Thoracic aorta (tissue), 2 donors: ENCODE data around the gene ADGRL4. TPM values are rescaled to one million over a fixed set of nuclear protein-coding genes. Genes with fewer than 3 reads are reported as not detected.

Experiments used
- ATAC-seq: fragments of 150-250 bp; one replicate; pipeline ENCODE4 v1.8.0; 2017; ENCODE audit warnings: low read depth; ENCODE audit not compliant: insufficient number of reproducible peaks, low FRiP score
- DNase-seq: peaks from one replicate; pipeline ENCODE4 v3.0.0-alpha.2; 2020; ENCODE audit warnings: low spot score
- H3K27ac ChIP-seq, 2 donors: fragments of 200-600 bp; sonication (generic); 1 replicate in 1 of 2; 2 replicates in 1 of 2; pipeline ENCODE4 v1.5.1; 2016; ENCODE audit warnings: mild to moderate bottlenecking in 2 of 2, moderate library complexity in 2 of 2
- H3K27me3 ChIP-seq: fragments of 200-600 bp; sonication (generic); replicated peaks from 2 replicates; pipeline ENCODE4 v1.6.0; 2016; ENCODE audit warnings: mild to moderate bottlenecking; ENCODE audit not compliant: insufficient read depth
- H3K36me3 ChIP-seq: fragments of 200-600 bp; sonication (generic); one replicate; pipeline ENCODE4 v1.5.1; 2016
- H3K4me1 ChIP-seq, 2 donors: fragments of 200-600 bp; sonication (generic); 1 replicate in 1 of 2; 2 replicates in 1 of 2; pipeline versions ENCODE4 v1.5.1 to v1.6.0; 2016; ENCODE audit warnings: low read depth in 2 of 2, mild to moderate bottlenecking in 1 of 2; ENCODE audit not compliant: control insufficient read depth in 1 of 2
- H3K4me3 ChIP-seq: fragments of 200-600 bp; sonication (generic); 2 replicates; pipeline ENCODE4 v1.5.1; 2016; ENCODE audit warnings: mild to moderate bottlenecking
- H3K9me3 ChIP-seq: fragments of 200-600 bp; sonication (generic); 2 replicates; pipeline ENCODE4 v1.5.1; 2016
- CTCF ChIP-seq: fragments of 200-600 bp; sonication (generic); IDR thresholded peaks from one replicate; pipeline ENCODE4 v1.5.1; 2019; ENCODE audit warnings: antibody characterized with exemption
- total RNA-seq, 2 donors: library from RNA; depleted of rRNA; stranded (reverse); fragments of >200 nt; gene quantifications; one replicate each; pipeline versions ENCODE4 v1.1.0 to v1.2.3, GENCODE V29; 2016

ADGRL4 gene
- total RNA-seq, 2 donors from 2014 or later = 15.8 to 26.2 TPM

- no peak for TF ChIP-seq CTCF
- DNase-seq = no peak
- H3K9me3 ChIP-seq = no peaks in the 10 kb centered on the region
- H3K27ac ChIP-seq = no peak overlapping the region
- no peaks in the 10 kb centered on the region for H3K4me1 ChIP-seq
- ATAC-seq = no peak
- H3K36me3 ChIP-seq = no peaks in the 10 kb centered on the region
- no peak overlapping the region for H3K4me3 ChIP-seq
- no peaks in the 10 kb centered on the region for H3K27me3 ChIP-seq
Measured at GRCh38 chr1:78864175-78864574, 142.4 kb downstream of the ADGRL4 start.

- Histone ChIP-seq H3K36me3 (no peaks in the 10 kb centered on the region), H3K27ac (no peak overlapping the region), H3K4me3 (no peak overlapping the region), H3K4me1 (no peaks in the 10 kb centered on the region), H3K27me3 (no peaks in the 10 kb centered on the region), H3K9me3 (no peaks in the 10 kb centered on the region)
- no peak for DNase-seq
- no peak for ATAC-seq
- no peak for TF ChIP-seq CTCF
Measured at GRCh38 chr1:78856096-78856495, 150.4 kb downstream of the ADGRL4 start.

- DNase-seq (no peak), ATAC-seq (no peak)
- Histone ChIP-seq H3K9me3 (no peaks in the 10 kb centered on the region), H3K36me3 (no peaks in the 10 kb centered on the region), H3K27me3 (no peaks in the 10 kb centered on the region), H3K4me1 (no peaks in the 10 kb centered on the region), H3K4me3 (no peak overlapping the region), H3K27ac (no peak overlapping the region)
- no peak for TF ChIP-seq CTCF
Measured at GRCh38 chr1:78855258-78855657, 151.3 kb downstream of the ADGRL4 start.

- Histone ChIP-seq H3K36me3 (no peaks in the 10 kb centered on the region), H3K9me3 (no peaks in the 10 kb centered on the region), H3K4me3 (no peak overlapping the region), H3K27me3 (no peaks in the 10 kb centered on the region), H3K4me1 (no peaks in the 10 kb centered on the region), H3K27ac (no peak overlapping the region)
- ATAC-seq (no peak), DNase-seq (no peak)
- no peak for TF ChIP-seq CTCF
Measured at GRCh38 chr1:78854556-78854955, 152.0 kb downstream of the ADGRL4 start.

- no peak overlapping the region for H3K4me3 ChIP-seq
- DNase-seq (no peak), ATAC-seq (no peak)
- no peaks in the 10 kb centered on the region for H3K36me3 ChIP-seq
- no peaks in the 10 kb centered on the region for H3K9me3 ChIP-seq
- H3K27ac ChIP-seq = no peak overlapping the region
- H3K4me1 ChIP-seq = peaks cover 0 to 12% of the 10 kb centered on the region in 2 donors
- TF ChIP-seq CTCF = no peak
- no peaks in the 10 kb centered on the region for H3K27me3 ChIP-seq
Measured at GRCh38 chr1:78843546-78843945, 163.0 kb downstream of the ADGRL4 start.
